CD4-positive, alpha-beta memory T cell (primary cell): Measurements from ENCODE around the gene NRSN2. TPM values are rescaled to one million over a fixed set of nuclear protein-coding genes. Genes with fewer than 3 reads are reported as not detected.

Experiments
- CTCF ChIA-PET: fragments of 350-600 bp; sonication (Branson Sonifier 250); formaldehyde crosslinking; loops from one replicate; lab custom pipeline; 2021; ENCODE audit warnings: inconsistent platforms; ENCODE audit not compliant: partially characterized antibody; lab: Charles Lee
- POLR2A ChIA-PET: fragments of 350-600 bp; sonication (Branson Sonifier 250); formaldehyde crosslinking; loops from one replicate; lab custom pipeline; 2021; ENCODE audit not compliant: partially characterized antibody; lab: Charles Lee
- DNase-seq, 5 donors: peaks; one replicate each; pipeline versions ENCODE4 v3.0.0 to v3.0.0-alpha.2; 2020 to 2022; ENCODE audit warnings: mixed read lengths in 1 of 5
- H3K27ac ChIP-seq: one replicate; pipeline ENCODE4 v1.7.0; 2013; ENCODE audit warnings: low read depth, low read length
- H3K27me3 ChIP-seq: 2 replicates; pipeline ENCODE4 v1.7.0; 2013; ENCODE audit warnings: mild to moderate bottlenecking, low read length, moderate library complexity; ENCODE audit not compliant: insufficient read depth
- H3K36me3 ChIP-seq: 2 replicates; pipeline ENCODE4 v1.7.0; 2013; ENCODE audit warnings: mild to moderate bottlenecking, low read length, moderate library complexity; ENCODE audit not compliant: insufficient read depth
- H3K4me1 ChIP-seq: 2 replicates; pipeline ENCODE4 v1.7.0; 2013; ENCODE audit warnings: mild to moderate bottlenecking, low read length, moderate library complexity; ENCODE audit not compliant: insufficient read depth
- H3K4me3 ChIP-seq, 2 donors: one replicate each; pipeline ENCODE4 v1.7.0; 2013; ENCODE audit warnings: low read length in 2 of 2, mild to moderate bottlenecking in 1 of 2
- H3K9me3 ChIP-seq, 2 donors: one replicate each; pipeline ENCODE4 v1.7.0; 2013; ENCODE audit warnings: low read length in 2 of 2, control low read depth in 1 of 2; ENCODE audit not compliant: control insufficient read depth in 1 of 2
- H3K27ac Mint-ChIP-seq, 7 donors: one replicate each; pipeline ENCODE4 v1.8.0; 2020 to 2021; ENCODE audit warnings: mixed read lengths in 7 of 7, mild to moderate bottlenecking in 6 of 7, inconsistent platforms in 3 of 7, moderate library complexity in 3 of 7
- H3K27me3 Mint-ChIP-seq, 2 donors: one replicate each; pipeline ENCODE4 v1.8.0; 2020 to 2021; ENCODE audit warnings: mixed read lengths in 2 of 2
- H3K36me3 Mint-ChIP-seq, 2 donors: one replicate each; pipeline ENCODE4 v1.8.0; 2020 to 2021; ENCODE audit warnings: mixed read lengths in 2 of 2, inconsistent platforms in 1 of 2, mild to moderate bottlenecking in 1 of 2
- H3K4me1 Mint-ChIP-seq, 4 donors: one replicate each; pipeline ENCODE4 v1.8.0; 2020 to 2021; ENCODE audit warnings: mixed read lengths in 4 of 4, mild to moderate bottlenecking in 1 of 4
- H3K4me3 Mint-ChIP-seq, 8 donors: one replicate each; pipeline ENCODE4 v1.8.0; 2020 to 2021; ENCODE audit warnings: mixed read lengths in 8 of 8, mild to moderate bottlenecking in 7 of 8, moderate library complexity in 6 of 8, inconsistent platforms in 3 of 8
- H3K9me3 Mint-ChIP-seq, 8 donors: one replicate each; pipeline ENCODE4 v1.8.0; 2020 to 2021; ENCODE audit warnings: mixed read lengths in 8 of 8, mild to moderate bottlenecking in 5 of 8, inconsistent platforms in 3 of 8, moderate library complexity in 1 of 8
- intact Hi-C: fragments of 100-400 bp; cut with micrococcal nuclease; formaldehyde crosslinking; loops from one replicate; pipeline ENCODE4 v1.15.1; 2023
- polyA plus RNA-seq, 2 donors: library from polyadenylated mRNA; unstranded; fragments of 300-500 nt; fragmentation: Illumina TruSeq; gene quantifications; one replicate each; pipeline ENCODE4 v1.2.3, GENCODE V29; 2021
- total RNA-seq, 2 experiments: library from RNA; stranded (reverse); gene quantifications; one replicate each; pipeline ENCODE4 v1.2.3, GENCODE V29; 2021

NRSN2 gene
- total RNA-seq = 1 to 10 TPM in 1 of 2 experiments, under 1 TPM in 1; 0.52 to 1.1 TPM
- polyA plus RNA-seq = 1 to 10 TPM in 1 of 2 donors, not detected in 1; 1.3 TPM

DNA sequence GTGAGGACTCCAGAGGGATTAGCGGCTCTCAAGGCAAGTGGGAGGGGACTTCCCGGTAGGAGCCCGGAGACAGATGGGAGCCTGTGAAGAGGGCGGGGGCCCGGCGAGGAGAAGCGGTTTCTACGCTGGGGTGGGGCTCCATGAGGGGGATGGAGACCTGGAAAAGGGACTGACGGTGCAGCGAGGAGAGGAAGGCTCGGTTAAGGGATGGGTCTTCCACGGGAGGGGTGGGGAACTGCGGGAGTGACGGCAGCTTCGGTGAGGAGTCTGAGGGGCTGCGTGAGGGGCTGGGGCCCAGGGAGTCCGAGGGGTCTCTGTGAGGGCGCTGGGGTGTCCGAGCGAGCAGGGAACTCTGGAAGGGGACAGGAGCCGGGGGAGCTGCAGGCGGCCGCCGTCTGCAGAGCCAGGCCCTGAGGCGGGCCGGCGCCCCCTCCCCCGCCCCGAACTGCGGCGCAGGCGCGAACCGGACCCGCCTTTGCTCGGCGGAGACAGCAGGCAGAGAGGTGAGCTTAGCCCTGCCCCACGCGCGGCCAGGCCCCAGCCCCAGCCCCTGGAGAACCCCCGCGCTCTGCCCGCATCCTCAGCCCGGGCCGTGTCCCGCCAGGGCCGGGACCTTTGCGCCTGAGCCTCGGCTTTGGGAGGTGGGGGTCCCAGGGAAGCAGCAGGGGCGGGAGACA, at the start of gene NRSN2:
Gene NRSN2 (plus strand): TSS at position 472 of the 677 bp plus-strand sequence. CDS start 2,533 bp downstream, outside the sequence.
- peak within 1 kb of the TSS in 3 of 7 donors; percentile 60 to 82 (median 74) for H3K27ac Mint-ChIP-seq
- no peaks in the 10 kb centered on the region for H3K27me3 Mint-ChIP-seq
- peaks cover 16% of the 10 kb centered on the region for H3K4me1 ChIP-seq
- H3K4me1 Mint-ChIP-seq = peaks cover 7 to 14% (median 10%) of the 10 kb centered on the region in 4 donors
- POLR2A ChIA-PET = interaction anchor here (0.9 to 1.2 kb wide), 2 partner anchors 16 to 198 kb away, joined by 3 to 4 read pairs; no protein-coding TSS in a partner anchor
- H3K4me3 ChIP-seq = peak within 1 kb of the TSS; percentile 57 to 81
- no peak for DNase-seq
- H3K27me3 ChIP-seq = no peaks in the 10 kb centered on the region
- H3K9me3 Mint-ChIP-seq = peaks cover 0 to 1% (median 0%) of the 10 kb centered on the region in 8 donors
- no peaks in the 10 kb centered on the region for H3K36me3 ChIP-seq
- peak within 1 kb of the TSS; percentile 18 for H3K27ac ChIP-seq
- H3K9me3 ChIP-seq = peaks cover 0 to 3% of the 10 kb centered on the region in 2 donors
- CTCF ChIA-PET = no interaction called here
- H3K36me3 Mint-ChIP-seq = peaks cover 3 to 4% of the 10 kb centered on the region in 2 donors
- intact Hi-C loops = loop anchor here (1.0 to 2.0 kb wide), 3 partner anchors 20 to 116 kb away; partner anchors contain the start of genes RBCK1 and TBC1D20
- peak within 1 kb of the TSS; percentile 76 to 91 (median 87) for H3K4me3 Mint-ChIP-seq

GRCh38 chr20:297925-298775, 48.8 kb upstream of the NRSN2 start:
- intact Hi-C loops = loop anchor here (1.0 to 5.0 kb wide), 2 partner anchors 27 to 244 kb away; partner anchors contain the start of genes CSNK2A1 and SOX12
- H3K9me3 Mint-ChIP-seq = no peaks in the 10 kb centered on the region
- H3K4me1 Mint-ChIP-seq = peaks cover 28 to 51% (median 37%) of the 10 kb centered on the region in 4 donors
- H3K36me3 Mint-ChIP-seq = peaks cover 3 to 25% of the 10 kb centered on the region in 2 donors
- peak overlapping the region; percentile 97 to 99 (median 99) for H3K27ac Mint-ChIP-seq
- CTCF ChIA-PET = interaction anchor here (2.1 to 3.8 kb wide), 4 partner anchors 22 to 32 kb away, joined by 6 to 18 read pairs (median 14); partner anchors contain the start of gene SOX12
- peak; percentile 42 to 65 (median 43) for DNase-seq
- no peaks in the 10 kb centered on the region for H3K36me3 ChIP-seq
- peak overlapping the region; percentile 67 to 94 for H3K4me3 ChIP-seq
- no peaks in the 10 kb centered on the region for H3K27me3 Mint-ChIP-seq
- POLR2A ChIA-PET = interaction anchor here (0.7 to 5.4 kb wide), 7 partner anchors 12 to 245 kb away, joined by 3 to 112 read pairs (median 11); partner anchors contain the start of genes CSNK2A1, SOX12 and TRIB3
- H3K27me3 ChIP-seq = no peaks in the 10 kb centered on the region
- H3K9me3 ChIP-seq = no peaks in the 10 kb centered on the region
- H3K4me3 Mint-ChIP-seq = peak overlapping the region; percentile 97 to 100 (median 98)
- peaks cover 33% of the 10 kb centered on the region for H3K4me1 ChIP-seq
- H3K27ac ChIP-seq = peak overlapping the region; percentile 85

DNA sequence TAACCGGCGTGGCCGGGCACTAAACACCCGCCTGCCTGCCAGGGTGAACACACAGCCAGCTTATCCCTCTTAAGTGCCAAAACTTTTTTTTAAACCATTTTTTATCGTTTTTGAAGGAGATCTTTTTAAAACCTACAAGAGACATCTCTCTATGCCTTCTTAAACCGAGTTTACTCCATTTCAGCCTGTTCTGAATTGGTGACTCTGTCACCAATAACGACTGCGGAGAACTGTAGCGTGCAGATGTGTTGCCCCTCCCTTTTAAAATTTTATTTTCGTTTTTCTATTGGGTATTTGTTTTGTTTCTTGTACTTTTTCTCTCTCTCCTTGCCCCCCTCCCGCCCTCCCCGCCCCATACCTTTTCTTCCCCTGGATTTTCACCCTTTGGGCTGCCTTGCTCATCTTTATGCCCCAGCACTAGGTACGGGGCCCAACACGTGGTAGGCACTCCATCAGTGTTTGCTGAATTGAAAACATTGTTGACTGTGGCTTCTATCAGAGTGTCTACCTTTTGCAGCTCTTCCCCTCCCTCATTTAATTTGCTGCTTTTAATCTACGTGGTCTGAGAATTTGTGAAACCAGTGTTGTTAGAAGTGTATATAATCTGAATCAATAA, 48.0 kb upstream of the NRSN2 start:
- H3K4me1 ChIP-seq = peaks cover 33% of the 10 kb centered on the region
- peak overlapping the region; percentile 85 for H3K27ac ChIP-seq
- Mint-ChIP-seq H3K27ac (peak overlapping the region; percentile 97 to 99 (median 99)), H3K4me3 (peak overlapping the region; percentile 97 to 100 (median 98)), H3K36me3 (peaks cover 3 to 25% of the 10 kb centered on the region in 2 donors), H3K9me3 (no peaks in the 10 kb centered on the region), H3K27me3 (no peaks in the 10 kb centered on the region), H3K4me1 (peaks cover 28 to 51% (median 37%) of the 10 kb centered on the region in 4 donors)
- no peak for DNase-seq
- no peaks in the 10 kb centered on the region for H3K36me3 ChIP-seq
- no peaks in the 10 kb centered on the region for H3K27me3 ChIP-seq
- intact Hi-C loops = loop anchor here (5.0 kb wide), 1 partner anchor 243 kb away; the partner anchor contains the start of gene CSNK2A1
- H3K9me3 ChIP-seq = no peaks in the 10 kb centered on the region
- ChIA-PET POLR2A (interaction anchor here (0.7 to 5.4 kb wide), 7 partner anchors 11 to 245 kb away, joined by 3 to 112 read pairs (median 11); partner anchors contain the start of genes CSNK2A1, SOX12 and TRIB3), CTCF (interaction anchor here (2.1 to 3.8 kb wide), 4 partner anchors 22 to 33 kb away, joined by 6 to 18 read pairs (median 14); partner anchors contain the start of gene SOX12)
- H3K4me3 ChIP-seq = peak overlapping the region; percentile 67 to 94

- intact Hi-C loops = no loop called here
- Histone ChIP-seq H3K4me3 (no peak overlapping the region), H3K9me3 (no peaks in the 10 kb centered on the region), H3K4me1 (peaks cover 33% of the 10 kb centered on the region), H3K27ac (no peak overlapping the region), H3K27me3 (no peaks in the 10 kb centered on the region), H3K36me3 (no peaks in the 10 kb centered on the region)
- H3K27ac Mint-ChIP-seq = peak overlapping the region; percentile 9 to 86 (median 66)
- DNase-seq = no peak
- H3K4me1 Mint-ChIP-seq = peaks cover 28 to 51% (median 37%) of the 10 kb centered on the region in 4 donors
- H3K9me3 Mint-ChIP-seq = no peaks in the 10 kb centered on the region
- ChIA-PET CTCF (interaction anchor here (2.1 to 3.8 kb wide), 3 partner anchors 20 to 30 kb away, joined by 6 to 18 read pairs (median 16); partner anchors contain the start of gene SOX12), POLR2A (interaction anchor here (0.8 to 5.4 kb wide), 2 partner anchors 24 kb away, joined by 3 to 112 read pairs; partner anchors contain the start of gene SOX12)
- H3K36me3 Mint-ChIP-seq = peaks cover 3 to 25% of the 10 kb centered on the region in 2 donors
- H3K27me3 Mint-ChIP-seq = no peaks in the 10 kb centered on the region
- peak overlapping the region; percentile 20 to 77 (median 44) for H3K4me3 Mint-ChIP-seq
Measured at GRCh38 chr20:300345-300990, 46.4 kb upstream of the NRSN2 start.

DNA sequence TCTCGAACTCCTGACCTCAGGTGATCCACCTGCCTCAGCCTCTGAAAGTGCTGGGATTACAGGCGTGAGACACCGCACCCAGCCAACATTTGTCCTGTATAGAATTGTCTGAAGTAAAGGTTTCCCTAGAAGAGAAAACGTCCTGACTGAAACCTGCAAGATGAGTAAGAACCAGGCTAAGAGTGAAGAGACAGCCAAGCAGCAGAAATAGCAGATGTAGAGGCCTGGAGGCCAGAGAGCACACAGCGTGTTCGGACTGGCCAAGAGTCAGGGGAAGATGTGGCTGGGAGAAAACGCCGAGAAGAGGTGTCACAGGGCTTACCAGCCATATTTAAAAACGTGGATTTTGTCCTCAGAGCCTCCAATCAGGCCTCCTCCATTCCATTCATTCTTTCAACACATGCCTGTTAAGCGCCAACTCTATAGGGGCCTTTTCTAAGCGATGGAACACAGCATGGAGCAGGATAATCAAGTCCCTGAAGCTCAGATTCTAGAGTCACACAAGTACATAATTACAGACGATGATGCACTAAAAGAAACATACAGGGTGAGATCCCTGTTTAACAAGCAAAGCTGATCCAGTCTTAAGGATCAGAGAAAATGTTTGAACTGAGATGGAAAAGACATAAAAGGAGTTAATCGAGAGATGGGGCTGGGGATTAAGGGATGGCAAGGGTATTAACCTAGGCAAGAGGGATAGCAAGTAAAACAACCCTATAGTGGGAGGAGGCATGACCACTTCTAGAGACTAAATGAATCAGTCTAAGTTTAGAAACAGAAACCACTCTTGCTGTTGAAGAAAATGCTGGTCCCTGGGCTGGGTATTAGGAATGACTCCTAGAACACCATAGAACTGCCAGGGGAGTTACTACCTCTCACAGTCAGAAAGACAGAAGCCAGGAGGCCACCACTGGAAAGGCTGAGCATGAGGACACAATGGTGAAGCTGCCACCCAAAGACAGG, 44.7 kb upstream of the NRSN2 start:
- H3K36me3 Mint-ChIP-seq = peaks cover 3 to 22% of the 10 kb centered on the region in 2 donors
- Histone ChIP-seq H3K4me1 (peaks cover 28% of the 10 kb centered on the region), H3K4me3 (no peak overlapping the region), H3K9me3 (no peaks in the 10 kb centered on the region), H3K36me3 (no peaks in the 10 kb centered on the region), H3K27ac (no peak overlapping the region), H3K27me3 (no peaks in the 10 kb centered on the region)
- intact Hi-C loops = no loop called here
- H3K4me3 Mint-ChIP-seq = no peak overlapping the region
- H3K27me3 Mint-ChIP-seq = no peaks in the 10 kb centered on the region
- ChIA-PET POLR2A (interaction anchor here (0.8 to 1.4 kb wide), 3 partner anchors 12 to 23 kb away, joined by 3 to 4 read pairs (median 3); partner anchors contain the start of gene SOX12), CTCF (no interaction called here)
- H3K27ac Mint-ChIP-seq = peak overlapping the region in 2 of 7 donors; percentile 25 to 57
- H3K4me1 Mint-ChIP-seq = peaks cover 19 to 38% (median 24%) of the 10 kb centered on the region in 4 donors
- H3K9me3 Mint-ChIP-seq = peaks cover 0 to 3% (median 0%) of the 10 kb centered on the region in 8 donors
- DNase-seq = no peak
